K562 (cell line): ENCODE data around the gene GATA6. TPM values are rescaled to one million over a fixed set of nuclear protein-coding genes. Genes with fewer than 3 reads are reported as not detected.

ENCODE experiments used
- ATAC-seq: fragments of 200-7000 bp; cut with Tn5 transposase; 3 replicates; pipeline ENCODE4 v1.9.1; 2020; ENCODE audit warnings: moderate library complexity
- BruUV-seq: library from RNA; stranded (reverse); fragments of 400-500 nt; replicated peaks from 2 replicates; lab custom pipeline; 2021; lab: Mats Ljungman, UMichigan
- CTCF ChIA-PET: fragments of 300-600 bp; formaldehyde crosslinking; extraction: SDS; loops from one replicate; lab custom pipeline; 2021; ENCODE audit warnings: low intra/inter-chr PET ratio; lab: Yijun Ruan, JAX
- POLR2A ChIA-PET: fragments of 300-600, 350-650 bp; sonication (Branson Sonifier 250); formaldehyde crosslinking; extraction: SDS; loops from one replicate; lab custom pipeline; 2021; ENCODE audit warnings: antibody characterized with exemption, inconsistent platforms; lab: Yijun Ruan, JAX
- DNase-seq, 4 experiments: peaks; one replicate each; pipeline versions ENCODE4 v3.0.0 to v3.0.0-alpha.2; 2011 to 2018; ENCODE audit warnings: low spot score in 3 of 4, mixed read lengths in 3 of 4; ENCODE audit errors: extremely low read depth in 1 of 4
- FAIRE-seq: peaks from 2 replicates; lab custom pipeline; 2011; peaks lifted over from hg19 to GRCh38; lab: Jason Lieb, UNC
- H2AFZ ChIP-seq: 2 replicates; pipeline ENCODE4 v1.6.0; 2011; ENCODE audit warnings: low read depth, low read length, control low read depth, inconsistent platforms
- H3K27ac ChIP-seq: fragments of 200-600 bp; 3 replicates; pipeline ENCODE4 v1.8.0; 2011; ENCODE audit warnings: low read depth, mild to moderate bottlenecking, control low read depth, inconsistent platforms, low read length, moderate library complexity, mixed read lengths; ENCODE audit errors: extremely low read depth
- H3K27me3 ChIP-seq, 2 experiments: fragments of 300-600 bp in 1 of 2; 2 replicates in 1 of 2; 3 replicates in 1 of 2; pipeline versions ENCODE4 v1.6.0 to v1.8.0; 2011; ENCODE audit warnings: inconsistent platforms in 2 of 2, low read length in 2 of 2, mild to moderate bottlenecking in 1 of 2, mixed read lengths in 1 of 2, moderate library complexity in 1 of 2; ENCODE audit not compliant: control insufficient read depth in 2 of 2, insufficient read depth in 2 of 2
- H3K36me3 ChIP-seq: fragments of 300-600 bp; 3 replicates; pipeline ENCODE4 v1.8.0; 2011; ENCODE audit warnings: mild to moderate bottlenecking, low read length, inconsistent platforms; ENCODE audit not compliant: control insufficient read depth, insufficient read depth
- H3K4me1 ChIP-seq, 2 experiments: fragments of 200-600 bp in 1 of 2; replicated peaks in 1 of 2; 2 replicates in 1 of 2; 3 replicates in 1 of 2; pipeline versions ENCODE4 v1.5.1 to v1.8.0; 2011; ENCODE audit warnings: inconsistent platforms in 2 of 2, low read length in 2 of 2, mild to moderate bottlenecking in 1 of 2, mixed read lengths in 1 of 2, moderate library complexity in 1 of 2; ENCODE audit not compliant: control insufficient read depth in 2 of 2, insufficient read depth in 2 of 2
- H3K4me2 ChIP-seq: 2 replicates; pipeline ENCODE4 v1.6.1; 2011; ENCODE audit warnings: low read length, control low read depth, inconsistent platforms, mixed read lengths; ENCODE audit not compliant: insufficient read depth
- H3K4me3 ChIP-seq: fragments of 200-600 bp; sonication (generic), shearing (Covaris generic); 2 replicates; pipeline ENCODE4 v1.5.1; 2016; ENCODE audit warnings: control low read depth, inconsistent platforms
- H3K79me2 ChIP-seq: fragments of 200-600 bp; 3 replicates; pipeline ENCODE4 v1.8.0; 2011; ENCODE audit warnings: low read length, inconsistent platforms; ENCODE audit not compliant: control insufficient read depth, insufficient read depth
- H3K9ac ChIP-seq, 2 experiments: 2 replicates each; pipeline versions ENCODE4 v1.6.0 to v1.6.1; 2011; ENCODE audit warnings: low read depth in 2 of 2, low read length in 2 of 2, control low read depth in 1 of 2, inconsistent platforms in 1 of 2, mild to moderate bottlenecking in 1 of 2, mixed read lengths in 1 of 2; ENCODE audit not compliant: insufficient read depth in 1 of 2
- H3K9me1 ChIP-seq: one replicate; pipeline ENCODE4 v1.6.0; 2011; ENCODE audit warnings: inconsistent platforms, mild to moderate bottlenecking, low read length, moderate library complexity; ENCODE audit not compliant: control insufficient read depth, insufficient read depth
- H3K9me3 ChIP-seq: replicated peaks from 2 replicates; pipeline ENCODE4 v1.5.1; 2011; ENCODE audit warnings: low read depth, low read length, inconsistent platforms; ENCODE audit not compliant: control insufficient read depth, insufficient read depth
- H4K20me1 ChIP-seq: replicated peaks from 2 replicates; pipeline ENCODE4 v1.6.1; 2011; ENCODE audit warnings: low read length, inconsistent platforms, mixed read lengths; ENCODE audit not compliant: control insufficient read depth, insufficient read depth
- BMI1 ChIP-seq: fragments of 150-350 bp; IDR thresholded peaks from 2 replicates; pipeline ENCODE4 v1.6.1; 2014; ENCODE audit warnings: low read length
- CBX2 ChIP-seq: fragments of 200-600 bp; sonication (generic); IDR thresholded peaks from one replicate; pipeline ENCODE4 v1.6.1; 2012; ENCODE audit warnings: mild to moderate bottlenecking, low read length, inconsistent platforms; ENCODE audit not compliant: insufficient read depth, poor library complexity, severe bottlenecking
- CBX8 ChIP-seq: fragments of 200-600 bp; sonication (generic); IDR thresholded peaks from 2 replicates; pipeline ENCODE4 v1.6.1; 2012; ENCODE audit warnings: borderline replicate concordance, mixed run types, low read depth, mild to moderate bottlenecking, moderate library complexity, mixed read lengths, low read length, control low read depth, inconsistent platforms; ENCODE audit not compliant: poor library complexity, severe bottlenecking; ENCODE audit errors: extremely low read depth
- EGR1 ChIP-seq: fragments of 450-650 bp; conservative IDR thresholded peaks from 2 replicates; pipeline ENCODE4 v1.6.1; 2017; ENCODE audit warnings: mild to moderate bottlenecking
- FOXJ2 ChIP-seq: fragments of 200-800 bp; sonication (Bioruptor generic); IDR thresholded peaks from 2 replicates; pipeline ENCODE4 v1.6.1; 2016; ENCODE audit warnings: missing genetic modification characterization, missing compliant biosample characterization
- STAT5B ChIP-seq: fragments of 250-450 bp; sonication (Bioruptor Pico); IDR thresholded peaks from 2 replicates; pipeline ENCODE4 v1.8.0; 2021; ENCODE audit warnings: mild to moderate bottlenecking, inconsistent platforms
- ZFP36 ChIP-seq: fragments of 150-350 bp; IDR thresholded peaks from 2 replicates; pipeline ENCODE4 v1.6.1; 2018; ENCODE audit warnings: low read length, low read depth; ENCODE audit not compliant: partially characterized antibody
- ZNF134 ChIP-seq: fragments of 250-450 bp; sonication (Bioruptor Pico); conservative IDR thresholded peaks from 2 replicates; pipeline ENCODE4 v1.4.0; 2020
- ZNF668 ChIP-seq: fragments of 250-450 bp; sonication (Bioruptor Pico); IDR thresholded peaks from 2 replicates; pipeline ENCODE4 v1.8.0; 2022; ENCODE audit warnings: mild to moderate bottlenecking, inconsistent platforms
- WGBS: fragments of 100-300 bp; shearing (Covaris generic); methylation state at CpG from one replicate; pipeline ENCODE4 v1.1.6; 2016; ENCODE audit warnings: low coverage, mixed read lengths; ENCODE audit not compliant: insufficient coverage; ENCODE audit errors: missing lambda C conversion rate; 5-methylcytosine and 5-hydroxymethylcytosine counted together
- in situ Hi-C: fragments of 300-500 bp; cut with MboI; formaldehyde crosslinking; loops from 4 replicates; pipeline ENCODE4 v1.15.0; 2018; ENCODE audit warnings: inconsistent platforms, mixed read lengths
- intact Hi-C: fragments of 100-400 bp; cut with micrococcal nuclease; formaldehyde crosslinking; loops from 2 replicates; pipeline ENCODE4 v1.14.2; 2022
- polyA plus RNA-seq, 8 experiments: library from polyadenylated mRNA; depleted of rRNA in 4 of 8; stranded (reverse) in 5 of 8; unstranded in 3 of 8; fragments of >200 nt; fragmentation: Nextera tagmentation in 2 of 8; fragmentation: Illumina TruSeq in 1 of 8; extraction: Ambion mirVana in 2 of 8; extraction: Trizol in 1 of 8; gene quantifications; 2 replicates each; pipeline versions ENCODE4 v1.2.1 to v1.2.3, GENCODE V29; 2011 to 2014; ENCODE audit warnings: inconsistent platforms in 1 of 8, missing spikeins in 1 of 8
- total RNA-seq, 7 experiments: library from RNA; depleted of rRNA in 6 of 7; stranded (reverse); fragments of >200 nt in 6 of 7; fragmentation: Illumina TruSeq in 2 of 7; extraction: Trizol in 2 of 7; gene quantifications; 2 replicates each; pipeline versions ENCODE4 v1.2.1 to v1.2.3, GENCODE V29; 2011 to 2021; ENCODE audit warnings: low replicate concordance in 1 of 7
- TF ChIP-seq, protein P1 (sequence below): sonication (generic); formaldehyde crosslinking; IDR thresholded peaks from 2 replicates; pipeline ENCODE4 v1.8.0; 2022; ENCODE audit warnings: missing genetic modification reagents, mild to moderate bottlenecking, borderline replicate concordance

The GATA6 gene
- total and polyA plus RNA-seq, 9 of the 15 experiments (the other 6 are each of a cell fraction or from before 2014, with no cell fraction given), result 0.01 to 0.24 (median 0.16) TPM; not detected in 5

DNA sequence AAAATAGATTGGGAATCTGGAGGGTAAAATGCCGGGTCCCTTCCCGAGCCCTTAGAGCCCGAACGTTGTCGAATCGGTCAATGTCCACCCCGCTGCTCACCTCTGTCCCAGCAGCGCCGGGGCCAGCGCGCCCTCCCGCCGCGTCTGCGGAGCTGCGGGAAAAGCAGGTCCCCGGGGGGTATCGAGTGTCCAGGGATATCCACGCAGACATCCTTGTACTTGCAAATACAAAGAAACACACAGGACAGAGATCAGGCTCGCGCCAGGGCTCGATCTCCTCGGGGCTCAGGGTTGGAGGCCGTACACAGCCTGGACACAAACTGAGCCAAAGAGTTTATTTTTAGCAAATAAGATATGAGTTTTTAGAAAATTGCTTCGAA is 2.3 kb upstream of the GATA6 start:
- DNase-seq (no peak), FAIRE-seq (no peak)
- Histone ChIP-seq H2AFZ (no peak overlapping the region), H3K4me3 (no peak overlapping the region)
- CTCF ChIA-PET, result no interaction called here
- intact Hi-C loops, result loop anchor here (5.0 kb wide), 1 partner anchor 535 kb away; no protein-coding TSS in a partner anchor
- no peak for TF ChIP-seq STAT5B (CRISPR knock-in tag)
- TF ChIP-seq, all 486 proteins: peak for 0
- Histone ChIP-seq H4K20me1 (peaks cover 5% of the 10 kb centered on the region), H3K4me1 (peaks cover 11 to 34% of the 10 kb centered on the region in 2 experiments), H3K4me2 (no peak overlapping the region), H3K9me1 (no peaks in the 10 kb centered on the region), H3K79me2 (no peaks in the 10 kb centered on the region), H3K27ac (no peak overlapping the region), H3K36me3 (no peaks in the 10 kb centered on the region), H3K9me3 (no peaks in the 10 kb centered on the region; the same call in 1 of the 2 replicates), H3K27me3 (peaks cover 49 to 53% of the 10 kb centered on the region in 2 experiments), H3K9ac (no peak overlapping the region)
- in situ Hi-C loops, result no loop called here
- ATAC-seq, result no peak
- POLR2A ChIA-PET, result no interaction called here
- 50% methylated on average over 23 of the region's 25 CpGs for WGBS
- no TSS peak for BruUV-seq

DNA sequence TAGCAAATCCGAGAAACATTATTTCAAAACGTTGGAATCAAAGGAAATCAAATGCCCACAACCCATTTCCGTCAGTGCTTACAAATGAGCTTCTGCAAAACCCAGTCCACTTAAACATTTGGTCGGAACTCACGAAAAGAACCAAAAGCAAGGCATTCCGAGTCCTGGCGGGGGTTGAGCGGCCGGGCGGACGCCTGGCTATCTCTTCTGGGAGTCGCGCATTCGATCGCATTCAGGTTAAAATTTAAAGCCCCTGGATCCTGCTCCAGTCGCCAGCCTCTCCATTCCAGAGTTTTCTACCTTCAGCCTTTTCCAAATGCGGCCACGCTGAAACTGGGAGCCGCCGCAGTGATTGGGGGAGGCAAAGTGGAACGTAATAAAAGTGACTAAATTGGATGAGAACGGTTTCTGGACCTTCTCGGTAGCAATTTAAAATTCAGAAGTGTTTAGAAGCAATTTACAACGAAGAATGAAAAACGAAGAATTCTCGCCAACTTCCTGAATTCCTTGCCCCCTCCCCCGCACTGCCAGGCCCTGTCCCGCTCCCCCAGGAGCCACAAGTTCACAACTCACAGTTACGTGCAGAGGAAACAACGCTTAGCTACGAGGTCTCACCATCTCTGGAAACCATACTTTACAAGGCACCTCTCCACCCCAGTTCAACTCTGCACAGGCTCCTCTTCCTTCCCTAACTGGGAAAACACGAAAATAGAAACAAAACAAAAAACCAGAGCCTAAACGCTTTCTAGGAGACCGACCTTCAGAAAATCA is 1.7 kb upstream of the GATA6 start:
- Histone ChIP-seq H3K27ac (no peak overlapping the region), H3K27me3 (peaks cover 46 to 56% of the 10 kb centered on the region in 2 experiments), H3K9ac (no peak overlapping the region), H3K4me1 (peaks cover 11 to 34% of the 10 kb centered on the region in 2 experiments), H4K20me1 (peaks cover 5% of the 10 kb centered on the region), H2AFZ (no peak overlapping the region), H3K36me3 (no peaks in the 10 kb centered on the region), H3K9me1 (no peaks in the 10 kb centered on the region), H3K4me3 (no peak overlapping the region), H3K4me2 (no peak overlapping the region), H3K9me3 (no peaks in the 10 kb centered on the region; the same call in 1 of the 2 replicates), H3K79me2 (no peaks in the 10 kb centered on the region)
- intact Hi-C loops, result loop anchor here (2.0 to 5.0 kb wide), 2 partner anchors 395 to 535 kb away; no protein-coding TSS in a partner anchor
- DNase-seq (no peak), ATAC-seq (no peak), FAIRE-seq (peak; percentile 32)
- ChIA-PET CTCF (no interaction called here), POLR2A (interaction anchor here (0.5 kb wide), 1 partner anchor 264 kb away, joined by 3 read pairs; no protein-coding TSS in a partner anchor)
- WGBS, result 20% methylated on average over 34 of the region's 34 CpGs
- TF ChIP-seq ZFP36 (peak; percentile 69), EGR1 (0 out of 2 replicates have a peak, but pooled peaks have one; percentile 4), ZNF668 (no peak), ZNF134 (CRISPR knock-in tag) (no peak), BMI1 (peak; percentile 92), CBX2 (peak; percentile 100), FOXJ2 (tag) (peak; percentile 32; the same call in 1 of the 2 replicates), CBX8 (peak; percentile 100)
- TF ChIP-seq, protein P1, sequence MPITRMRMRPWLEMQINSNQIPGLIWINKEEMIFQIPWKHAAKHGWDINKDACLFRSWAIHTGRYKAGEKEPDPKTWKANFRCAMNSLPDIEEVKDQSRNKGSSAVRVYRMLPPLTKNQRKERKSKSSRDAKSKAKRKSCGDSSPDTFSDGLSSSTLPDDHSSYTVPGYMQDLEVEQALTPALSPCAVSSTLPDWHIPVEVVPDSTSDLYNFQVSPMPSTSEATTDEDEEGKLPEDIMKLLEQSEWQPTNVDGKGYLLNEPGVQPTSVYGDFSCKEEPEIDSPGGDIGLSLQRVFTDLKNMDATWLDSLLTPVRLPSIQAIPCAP (CRISPR knock-in tag), result no peak
- no TSS peak for BruUV-seq
- in situ Hi-C loops, result no loop called here
